SK-N-SH treated with all-trans-retinoic acid at 6 μM for 48 hours (cell line): Measurements from ENCODE around the gene ASTN1.

Experiments
- ATAC-seq: fragments of 200-7000 bp; cut with Tn5 transposase; 3 replicates; pipeline ENCODE4 v1.9.1; 2020; ENCODE audit warnings: mild to moderate bottlenecking, moderate library complexity
- ARNTL ChIP-seq: fragments of 450-650 bp; formaldehyde crosslinking; IDR thresholded peaks from 2 replicates; pipeline ENCODE4 v1.5.0; 2020; ENCODE audit warnings: low read depth, mild to moderate bottlenecking, moderate library complexity, borderline replicate concordance
- BACH2 ChIP-seq: fragments of 250-450 bp; sonication (Bioruptor Pico); IDR thresholded peaks from 2 replicates; pipeline ENCODE4 v1.9.0; 2021; ENCODE audit warnings: mild to moderate bottlenecking, borderline replicate concordance
- CSDC2 ChIP-seq: fragments of 250-450 bp; sonication (Bioruptor Pico); IDR thresholded peaks from 2 replicates; pipeline ENCODE4 v1.5.0; 2020; ENCODE audit warnings: mild to moderate bottlenecking, moderate library complexity
- ESRRG ChIP-seq: fragments of 250-450 bp; sonication (Bioruptor Pico); IDR thresholded peaks from 2 replicates; pipeline ENCODE4 v1.6.1; 2021; ENCODE audit warnings: mild to moderate bottlenecking
- GLIS3 ChIP-seq: fragments of 250-450 bp; sonication (Bioruptor Pico); IDR thresholded peaks from 2 replicates; pipeline ENCODE4 v1.5.0; 2020; ENCODE audit warnings: mild to moderate bottlenecking, moderate library complexity
- ISL1 ChIP-seq: fragments of 250-450 bp; sonication (Bioruptor Pico); IDR thresholded peaks from 2 replicates; pipeline ENCODE4 v2.1.2; 2022; ENCODE audit warnings: mild to moderate bottlenecking, moderate library complexity
- OSR1 ChIP-seq: fragments of 250-450 bp; sonication (Bioruptor Pico); IDR thresholded peaks from 2 replicates; pipeline ENCODE4 v1.8.0; 2022; ENCODE audit warnings: moderate library complexity, mild to moderate bottlenecking, inconsistent platforms
- PPARA ChIP-seq: fragments of 250-450 bp; sonication (Bioruptor Pico); IDR thresholded peaks from 2 replicates; pipeline ENCODE4 v1.5.0; 2020; ENCODE audit warnings: mild to moderate bottlenecking, borderline replicate concordance
- RARB ChIP-seq: fragments of 250-450 bp; sonication (Bioruptor Pico); IDR thresholded peaks from 2 replicates; pipeline ENCODE4 v1.8.0; 2021; ENCODE audit warnings: mild to moderate bottlenecking, moderate library complexity
- SNAI2 ChIP-seq: fragments of 250-450 bp; sonication (Bioruptor Pico); IDR thresholded peaks from 2 replicates; pipeline ENCODE4 v1.5.0; 2020; ENCODE audit warnings: mild to moderate bottlenecking, moderate library complexity
- TCF4 ChIP-seq: fragments of 250-450 bp; sonication (Bioruptor Pico); IDR thresholded peaks from 2 replicates; pipeline ENCODE4 v1.8.0; 2021; ENCODE audit warnings: mild to moderate bottlenecking, moderate library complexity, borderline replicate concordance
- ZC3H10 ChIP-seq: fragments of 250-450 bp; sonication (Bioruptor Pico); IDR thresholded peaks from 2 replicates; pipeline ENCODE4 v1.5.1; 2021; ENCODE audit warnings: mild to moderate bottlenecking, moderate library complexity
- ZFP3 ChIP-seq: fragments of 250-450 bp; sonication (Bioruptor Pico); IDR thresholded peaks from 2 replicates; pipeline ENCODE4 v1.5.0; 2020; ENCODE audit warnings: mild to moderate bottlenecking, moderate library complexity
- ZFP30 ChIP-seq: fragments of 450-650 bp; formaldehyde crosslinking; IDR thresholded peaks from 2 replicates; pipeline ENCODE4 v1.5.0; 2022; ENCODE audit warnings: mild to moderate bottlenecking, moderate library complexity
- ZNF565 ChIP-seq: fragments of 450-650 bp; formaldehyde crosslinking; conservative IDR thresholded peaks from 2 replicates; pipeline ENCODE4 v1.5.0; 2020; ENCODE audit warnings: low read depth, mild to moderate bottlenecking, moderate library complexity
- ZNF8 ChIP-seq: fragments of 450-650 bp; formaldehyde crosslinking; IDR thresholded peaks from 2 replicates; pipeline ENCODE4 v1.5.0; 2020; ENCODE audit warnings: mild to moderate bottlenecking, moderate library complexity
- TF ChIP-seq, protein P1 (sequence below): fragments of 250-450 bp; sonication (Bioruptor Pico); IDR thresholded peaks from 2 replicates; pipeline ENCODE4 v1.8.0; 2021; ENCODE audit warnings: low read depth, mild to moderate bottlenecking, moderate library complexity, borderline replicate concordance
- TF ChIP-seq, protein P2 (sequence below): fragments of 250-450 bp; sonication (Bioruptor Pico); IDR thresholded peaks from 2 replicates; pipeline ENCODE4 v1.5.0; 2020; ENCODE audit warnings: mild to moderate bottlenecking, moderate library complexity
- TF ChIP-seq, protein P3 (sequence below): fragments of 250-450 bp; sonication (Bioruptor Pico); IDR thresholded peaks from 2 replicates; pipeline ENCODE4 v1.5.1; 2020; ENCODE audit warnings: low read depth, mild to moderate bottlenecking, moderate library complexity
- TF ChIP-seq, protein P4 (sequence below): fragments of 250-450 bp; sonication (Bioruptor Pico); IDR thresholded peaks from 2 replicates; pipeline ENCODE4 v1.8.0; 2020; ENCODE audit warnings: mild to moderate bottlenecking, moderate library complexity, borderline replicate concordance

ASTN1 gene

DNA sequence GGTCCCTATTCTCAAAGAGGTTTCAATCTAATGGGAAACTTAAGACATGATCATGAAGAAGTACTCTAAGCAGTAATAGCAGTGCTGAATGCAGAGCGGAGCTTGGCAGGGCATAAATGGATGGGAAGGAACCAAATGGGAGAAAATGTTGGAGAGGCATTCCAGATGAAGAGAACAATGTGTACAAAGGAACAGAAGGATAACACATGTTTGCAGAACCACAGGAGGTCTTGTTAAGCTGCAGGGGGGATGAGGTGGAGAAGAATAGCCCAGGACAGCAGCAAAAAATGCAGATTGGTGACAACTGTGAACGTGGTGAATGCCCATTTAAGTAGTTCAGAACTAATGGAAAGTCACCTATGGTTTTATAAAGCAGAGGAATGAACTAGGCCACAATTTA is 99.1 kb downstream of the ASTN1 start:
- ATAC-seq, result no peak
- TF ChIP-seq CSDC2 (CRISPR knock-in tag) (no peak), ZNF565 (CRISPR knock-in tag) (no peak), ZFP30 (CRISPR knock-in tag) (no peak), OSR1 (no peak), ZFP3 (CRISPR knock-in tag) (no peak), ZC3H10 (CRISPR knock-in tag) (no peak), PPARA (CRISPR knock-in tag) (no peak), GLIS3 (CRISPR knock-in tag) (no peak), TCF4 (CRISPR knock-in tag) (no peak), ARNTL (CRISPR knock-in tag) (no peak), RARB (CRISPR knock-in tag) (no peak), ISL1 (no peak), ZNF8 (CRISPR knock-in tag) (no peak), ESRRG (CRISPR knock-in tag) (no peak), SNAI2 (CRISPR knock-in tag) (no peak), BACH2 (CRISPR knock-in tag) (no peak)
- TF ChIP-seq, protein P1, sequence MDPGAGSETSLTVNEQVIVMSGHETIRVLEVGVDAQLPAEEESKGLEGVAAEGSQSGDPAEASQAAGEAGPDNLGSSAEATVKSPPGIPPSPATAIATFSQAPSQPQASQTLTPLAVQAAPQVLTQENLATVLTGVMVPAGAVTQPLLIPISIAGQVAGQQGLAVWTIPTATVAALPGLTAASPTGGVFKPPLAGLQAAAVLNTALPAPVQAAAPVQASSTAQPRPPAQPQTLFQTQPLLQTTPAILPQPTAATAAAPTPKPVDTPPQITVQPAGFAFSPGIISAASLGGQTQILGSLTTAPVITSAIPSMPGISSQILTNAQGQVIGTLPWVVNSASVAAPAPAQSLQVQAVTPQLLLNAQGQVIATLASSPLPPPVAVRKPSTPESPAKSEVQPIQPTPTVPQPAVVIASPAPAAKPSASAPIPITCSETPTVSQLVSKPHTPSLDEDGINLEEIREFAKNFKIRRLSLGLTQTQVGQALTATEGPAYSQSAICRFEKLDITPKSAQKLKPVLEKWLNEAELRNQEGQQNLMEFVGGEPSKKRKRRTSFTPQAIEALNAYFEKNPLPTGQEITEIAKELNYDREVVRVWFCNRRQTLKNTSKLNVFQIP (CRISPR knock-in tag), result no peak
- TF ChIP-seq, protein P2, sequence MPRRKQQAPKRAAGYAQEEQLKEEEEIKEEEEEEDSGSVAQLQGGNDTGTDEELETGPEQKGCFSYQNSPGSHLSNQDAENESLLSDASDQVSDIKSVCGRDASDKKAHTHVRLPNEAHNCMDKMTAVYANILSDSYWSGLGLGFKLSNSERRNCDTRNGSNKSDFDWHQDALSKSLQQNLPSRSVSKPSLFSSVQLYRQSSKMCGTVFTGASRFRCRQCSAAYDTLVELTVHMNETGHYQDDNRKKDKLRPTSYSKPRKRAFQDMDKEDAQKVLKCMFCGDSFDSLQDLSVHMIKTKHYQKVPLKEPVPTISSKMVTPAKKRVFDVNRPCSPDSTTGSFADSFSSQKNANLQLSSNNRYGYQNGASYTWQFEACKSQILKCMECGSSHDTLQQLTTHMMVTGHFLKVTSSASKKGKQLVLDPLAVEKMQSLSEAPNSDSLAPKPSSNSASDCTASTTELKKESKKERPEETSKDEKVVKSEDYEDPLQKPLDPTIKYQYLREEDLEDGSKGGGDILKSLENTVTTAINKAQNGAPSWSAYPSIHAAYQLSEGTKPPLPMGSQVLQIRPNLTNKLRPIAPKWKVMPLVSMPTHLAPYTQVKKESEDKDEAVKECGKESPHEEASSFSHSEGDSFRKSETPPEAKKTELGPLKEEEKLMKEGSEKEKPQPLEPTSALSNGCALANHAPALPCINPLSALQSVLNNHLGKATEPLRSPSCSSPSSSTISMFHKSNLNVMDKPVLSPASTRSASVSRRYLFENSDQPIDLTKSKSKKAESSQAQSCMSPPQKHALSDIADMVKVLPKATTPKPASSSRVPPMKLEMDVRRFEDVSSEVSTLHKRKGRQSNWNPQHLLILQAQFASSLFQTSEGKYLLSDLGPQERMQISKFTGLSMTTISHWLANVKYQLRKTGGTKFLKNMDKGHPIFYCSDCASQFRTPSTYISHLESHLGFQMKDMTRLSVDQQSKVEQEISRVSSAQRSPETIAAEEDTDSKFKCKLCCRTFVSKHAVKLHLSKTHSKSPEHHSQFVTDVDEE (CRISPR knock-in tag), result no peak
- TF ChIP-seq, protein P3, sequence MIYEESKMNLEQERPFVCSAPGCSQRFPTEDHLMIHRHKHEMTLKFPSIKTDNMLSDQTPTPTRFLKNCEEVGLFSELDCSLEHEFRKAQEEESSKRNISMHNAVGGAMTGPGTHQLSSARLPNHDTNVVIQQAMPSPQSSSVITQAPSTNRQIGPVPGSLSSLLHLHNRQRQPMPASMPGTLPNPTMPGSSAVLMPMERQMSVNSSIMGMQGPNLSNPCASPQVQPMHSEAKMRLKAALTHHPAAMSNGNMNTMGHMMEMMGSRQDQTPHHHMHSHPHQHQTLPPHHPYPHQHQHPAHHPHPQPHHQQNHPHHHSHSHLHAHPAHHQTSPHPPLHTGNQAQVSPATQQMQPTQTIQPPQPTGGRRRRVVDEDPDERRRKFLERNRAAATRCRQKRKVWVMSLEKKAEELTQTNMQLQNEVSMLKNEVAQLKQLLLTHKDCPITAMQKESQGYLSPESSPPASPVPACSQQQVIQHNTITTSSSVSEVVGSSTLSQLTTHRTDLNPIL, result no peak
- TF ChIP-seq, protein P4, sequence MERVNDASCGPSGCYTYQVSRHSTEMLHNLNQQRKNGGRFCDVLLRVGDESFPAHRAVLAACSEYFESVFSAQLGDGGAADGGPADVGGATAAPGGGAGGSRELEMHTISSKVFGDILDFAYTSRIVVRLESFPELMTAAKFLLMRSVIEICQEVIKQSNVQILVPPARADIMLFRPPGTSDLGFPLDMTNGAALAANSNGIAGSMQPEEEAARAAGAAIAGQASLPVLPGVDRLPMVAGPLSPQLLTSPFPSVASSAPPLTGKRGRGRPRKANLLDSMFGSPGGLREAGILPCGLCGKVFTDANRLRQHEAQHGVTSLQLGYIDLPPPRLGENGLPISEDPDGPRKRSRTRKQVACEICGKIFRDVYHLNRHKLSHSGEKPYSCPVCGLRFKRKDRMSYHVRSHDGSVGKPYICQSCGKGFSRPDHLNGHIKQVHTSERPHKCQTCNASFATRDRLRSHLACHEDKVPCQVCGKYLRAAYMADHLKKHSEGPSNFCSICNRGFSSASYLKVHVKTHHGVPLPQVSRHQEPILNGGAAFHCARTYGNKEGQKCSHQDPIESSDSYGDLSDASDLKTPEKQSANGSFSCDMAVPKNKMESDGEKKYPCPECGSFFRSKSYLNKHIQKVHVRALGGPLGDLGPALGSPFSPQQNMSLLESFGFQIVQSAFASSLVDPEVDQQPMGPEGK (CRISPR knock-in tag), result no peak
- TF ChIP-seq, all 23 proteins: peak for 0

DNA sequence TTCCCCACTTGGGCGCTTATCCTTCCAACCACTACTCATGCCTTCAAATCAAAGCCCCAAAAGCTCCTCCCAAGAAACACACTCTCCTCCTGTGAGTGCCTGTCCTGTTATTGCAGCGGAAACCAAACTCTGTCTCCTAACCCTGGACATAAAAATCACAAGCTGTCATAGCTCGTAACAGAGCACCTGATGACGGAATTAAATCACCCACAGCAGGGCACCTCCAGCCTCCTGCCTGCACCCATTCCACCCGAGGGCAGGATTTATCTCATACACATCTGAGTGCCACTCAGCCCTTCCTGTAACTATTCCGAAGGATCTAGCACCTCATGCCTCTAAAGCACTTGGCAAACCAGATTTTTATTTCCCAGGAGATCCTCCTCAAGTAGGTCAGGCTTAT is 100.9 kb downstream of the ASTN1 start:
- TF ChIP-seq ZC3H10 (CRISPR knock-in tag), result no peak
- TF ChIP-seq ZNF8 (CRISPR knock-in tag), result no peak
- TF ChIP-seq OSR1, result no peak
- TF ChIP-seq, protein P3, result no peak
- TF ChIP-seq GLIS3 (CRISPR knock-in tag), result no peak
- TF ChIP-seq, all 23 proteins: peak for 0
- no peak for ATAC-seq

DNA sequence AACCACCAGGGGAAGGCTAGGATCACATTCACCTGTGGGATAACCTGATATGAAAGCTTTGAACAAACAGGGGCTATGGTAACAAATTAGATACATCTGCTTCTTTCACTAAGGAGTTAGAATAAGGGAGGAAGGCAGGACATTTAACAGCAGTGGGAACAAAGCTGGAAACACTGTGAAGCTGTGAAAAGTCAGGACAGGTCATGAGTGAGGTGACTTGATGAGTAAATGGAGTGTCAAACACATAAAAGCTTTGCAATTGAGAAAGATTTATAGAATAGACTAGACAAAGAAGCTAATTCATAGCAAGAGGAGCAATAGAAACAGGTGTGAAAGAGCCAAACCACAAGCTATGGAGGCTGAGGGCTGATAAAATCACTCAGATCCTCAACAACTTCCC is 110.0 kb downstream of the ASTN1 start:
- TF ChIP-seq ZFP30 (CRISPR knock-in tag), result no peak
- no peak for TF ChIP-seq SNAI2 (CRISPR knock-in tag)
- TF ChIP-seq ZNF8 (CRISPR knock-in tag), result no peak
- TF ChIP-seq RARB (CRISPR knock-in tag), result no peak
- TF ChIP-seq, protein P2 (CRISPR knock-in tag), result no peak
- TF ChIP-seq ESRRG (CRISPR knock-in tag), result no peak
- no peak for TF ChIP-seq TCF4 (CRISPR knock-in tag)
- no peak for TF ChIP-seq OSR1
- TF ChIP-seq, protein P4 (CRISPR knock-in tag), result no peak
- TF ChIP-seq ARNTL (CRISPR knock-in tag), result no peak
- no peak for TF ChIP-seq ZC3H10 (CRISPR knock-in tag)
- TF ChIP-seq ZFP3 (CRISPR knock-in tag), result no peak
- no peak for TF ChIP-seq CSDC2 (CRISPR knock-in tag)
- TF ChIP-seq, protein P3, result no peak
- TF ChIP-seq, all 23 proteins: peak for 0
- no peak for ATAC-seq
